ENCODE data around the gene FAU. TPM values are rescaled to one million over a fixed set of nuclear protein-coding genes. Genes with fewer than 3 reads are reported as not detected.

Gene FAU
- total and polyA plus RNA-seq, 2 of the 13 experiments (the other 11 are each of a cell fraction or from before 2014, with no cell fraction given): 374 to 869 TPM

DNA sequence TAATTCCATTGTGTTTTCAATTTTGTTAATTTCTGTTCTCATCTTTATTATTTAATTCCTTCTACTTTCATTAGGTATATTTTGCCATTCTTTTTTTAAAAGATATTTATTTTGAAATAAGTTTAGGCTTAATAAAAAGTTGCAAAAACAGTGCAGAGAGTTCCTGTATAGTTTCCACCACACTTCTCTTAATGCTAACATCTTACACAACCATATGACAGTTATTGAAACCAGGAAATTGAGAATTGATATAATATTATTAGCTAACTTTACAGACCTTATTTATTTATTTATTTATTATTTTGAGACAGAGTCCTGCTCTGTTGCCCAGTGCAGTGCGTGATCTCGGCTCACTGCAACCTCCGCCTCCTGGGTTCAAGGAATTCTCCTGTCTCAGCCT lies 34.3 kb upstream of the FAU start:
- Histone ChIP-seq H3K4me3 (replicated peaks in 1 of 3; ENCODE audit: insufficient read depth in 1 of 3, low read depth in 2 of 3, low read length in 3 of 3) (no peak overlapping the region), H3K27ac (ENCODE audit: extremely low read length, insufficient read depth, low read length) (no peak overlapping the region), H3K79me2 (ENCODE audit: insufficient read depth, low read length) (no peaks in the 10 kb centered on the region), H4K20me1 (ENCODE audit: insufficient read depth, low read length) (no peaks in the 10 kb centered on the region), H3K9ac (ENCODE audit: insufficient read depth, low read depth, low read length) (no peak overlapping the region), H3K4me2 (ENCODE audit: low read depth, low read length) (no peak overlapping the region), H3K9me3 (ENCODE audit: low read length) (no peaks in the 10 kb centered on the region), H3K4me1 (ENCODE audit: insufficient read depth, low read length) (peaks cover 22% of the 10 kb centered on the region), H2AFZ (ENCODE audit: low read length) (no peak overlapping the region), H3K27me3 (ENCODE audit: control insufficient read depth in 1 of 2, insufficient read depth in 2 of 2, low read length in 2 of 2) (no peaks in the 10 kb centered on the region), H3K36me3 (replicated peaks in 1 of 2; ENCODE audit: control insufficient read depth in 1 of 2, insufficient read depth in 2 of 2, low read length in 2 of 2) (no peaks in the 10 kb centered on the region)
- DNase-seq (ENCODE audit: low spot score) (no peak), ATAC-seq (no peak), FAIRE-seq (no peak)
- TF ChIP-seq ZNF296 (CRISPR knock-in tag; conservative IDR thresholded peaks at IDR 0.05) (no peak), TBX3 (IDR thresholded peaks at IDR 0.05; ENCODE audit: borderline replicate concordance) (no peak)
- TF ChIP-seq, protein P1, sequence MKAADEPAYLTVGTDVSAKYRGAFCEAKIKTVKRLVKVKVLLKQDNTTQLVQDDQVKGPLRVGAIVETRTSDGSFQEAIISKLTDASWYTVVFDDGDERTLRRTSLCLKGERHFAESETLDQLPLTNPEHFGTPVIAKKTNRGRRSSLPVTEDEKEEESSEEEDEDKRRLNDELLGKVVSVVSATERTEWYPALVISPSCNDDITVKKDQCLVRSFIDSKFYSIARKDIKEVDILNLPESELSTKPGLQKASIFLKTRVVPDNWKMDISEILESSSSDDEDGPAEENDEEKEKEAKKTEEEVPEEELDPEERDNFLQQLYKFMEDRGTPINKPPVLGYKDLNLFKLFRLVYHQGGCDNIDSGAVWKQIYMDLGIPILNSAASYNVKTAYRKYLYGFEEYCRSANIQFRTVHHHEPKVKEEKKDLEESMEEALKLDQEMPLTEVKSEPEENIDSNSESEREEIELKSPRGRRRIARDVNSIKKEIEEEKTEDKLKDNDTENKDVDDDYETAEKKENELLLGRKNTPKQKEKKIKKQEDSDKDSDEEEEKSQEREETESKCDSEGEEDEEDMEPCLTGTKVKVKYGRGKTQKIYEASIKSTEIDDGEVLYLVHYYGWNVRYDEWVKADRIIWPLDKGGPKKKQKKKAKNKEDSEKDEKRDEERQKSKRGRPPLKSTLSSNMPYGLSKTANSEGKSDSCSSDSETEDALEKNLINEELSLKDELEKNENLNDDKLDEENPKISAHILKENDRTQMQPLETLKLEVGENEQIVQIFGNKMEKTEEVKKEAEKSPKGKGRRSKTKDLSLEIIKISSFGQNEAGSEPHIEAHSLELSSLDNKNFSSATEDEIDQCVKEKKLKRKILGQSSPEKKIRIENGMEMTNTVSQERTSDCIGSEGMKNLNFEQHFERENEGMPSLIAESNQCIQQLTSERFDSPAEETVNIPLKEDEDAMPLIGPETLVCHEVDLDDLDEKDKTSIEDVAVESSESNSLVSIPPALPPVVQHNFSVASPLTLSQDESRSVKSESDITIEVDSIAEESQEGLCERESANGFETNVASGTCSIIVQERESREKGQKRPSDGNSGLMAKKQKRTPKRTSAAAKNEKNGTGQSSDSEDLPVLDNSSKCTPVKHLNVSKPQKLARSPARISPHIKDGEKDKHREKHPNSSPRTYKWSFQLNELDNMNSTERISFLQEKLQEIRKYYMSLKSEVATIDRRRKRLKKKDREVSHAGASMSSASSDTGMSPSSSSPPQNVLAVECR (CRISPR knock-in tag; IDR thresholded peaks at IDR 0.05; ENCODE audit: borderline replicate concordance): no peak
- TF ChIP-seq, protein P2, sequence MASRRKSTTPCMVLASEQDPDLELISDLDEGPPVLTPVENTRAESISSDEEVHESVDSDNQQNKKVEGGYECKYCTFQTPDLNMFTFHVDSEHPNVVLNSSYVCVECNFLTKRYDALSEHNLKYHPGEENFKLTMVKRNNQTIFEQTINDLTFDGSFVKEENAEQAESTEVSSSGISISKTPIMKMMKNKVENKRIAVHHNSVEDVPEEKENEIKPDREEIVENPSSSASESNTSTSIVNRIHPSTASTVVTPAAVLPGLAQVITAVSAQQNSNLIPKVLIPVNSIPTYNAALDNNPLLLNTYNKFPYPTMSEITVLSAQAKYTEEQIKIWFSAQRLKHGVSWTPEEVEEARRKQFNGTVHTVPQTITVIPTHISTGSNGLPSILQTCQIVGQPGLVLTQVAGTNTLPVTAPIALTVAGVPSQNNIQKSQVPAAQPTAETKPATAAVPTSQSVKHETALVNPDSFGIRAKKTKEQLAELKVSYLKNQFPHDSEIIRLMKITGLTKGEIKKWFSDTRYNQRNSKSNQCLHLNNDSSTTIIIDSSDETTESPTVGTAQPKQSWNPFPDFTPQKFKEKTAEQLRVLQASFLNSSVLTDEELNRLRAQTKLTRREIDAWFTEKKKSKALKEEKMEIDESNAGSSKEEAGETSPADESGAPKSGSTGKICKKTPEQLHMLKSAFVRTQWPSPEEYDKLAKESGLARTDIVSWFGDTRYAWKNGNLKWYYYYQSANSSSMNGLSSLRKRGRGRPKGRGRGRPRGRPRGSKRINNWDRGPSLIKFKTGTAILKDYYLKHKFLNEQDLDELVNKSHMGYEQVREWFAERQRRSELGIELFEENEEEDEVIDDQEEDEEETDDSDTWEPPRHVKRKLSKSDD (CRISPR knock-in tag; IDR thresholded peaks at IDR 0.05; ENCODE audit: low read depth): no peak
- ChIA-PET CTCF (ENCODE audit: low intra/inter-chr PET ratio, low total read pairs) (no interaction called here), POLR2A (interaction anchor here (1.8 kb wide), 1 partner anchor 21 kb away, joined by 8 read pairs; no protein-coding TSS in a partner anchor)
- in situ Hi-C loops (cut with HindIII; ENCODE audit: extremely low pct_ligation_motif_present, low pct_unique_long_range_greater_than_20kb) (no loop called here), intact Hi-C loops (cut with micrococcal nuclease; ENCODE audit: unreplicated experiment) (no loop called here)
- no TSS peak for BruUV-seq (replicated peaks)
- WGBS (ENCODE audit: low lambda C conversion rate): 85% methylated on average over 3 of the region's 3 CpGs

All from HepG2 (cell line).